Ovary (tissue), 3 donors: ENCODE results near the gene RAB17.

ENCODE experiments used
- CTCF ChIP-seq, 3 donors: fragments of 450-650 bp in 2 of 3; fragments of 200-600 bp in 1 of 3; IDR thresholded peaks; one replicate each; pipeline versions ENCODE4 v1.5.1 to v1.8.0; 2016 to 2022; ENCODE audit warnings: antibody characterized with exemption in 3 of 3, mild to moderate bottlenecking in 1 of 3
- EP300 ChIP-seq: sonication (generic); formaldehyde crosslinking; IDR thresholded peaks from one replicate; pipeline ENCODE4 v1.6.1; 2017; ENCODE audit warnings: antibody characterized with exemption
- POLR2A ChIP-seq: fragments of 450-650 bp; IDR thresholded peaks from one replicate; pipeline ENCODE4 v1.6.1; 2017; ENCODE audit warnings: antibody characterized with exemption, mild to moderate bottlenecking, moderate library complexity
- donor health status: DM: no; HTN: no; CAD: no.

GRCh38 chr2:237561221-237561620 lies 29.3 kb downstream of the RAB17 start:
- TF ChIP-seq CTCF (IDR thresholded peaks at IDR 0.05): no peak
- TF ChIP-seq POLR2A: no peak
- no peak for TF ChIP-seq EP300
